ENCODE results near the gene APBB2.

The APBB2 gene

GRCh38 chr4:41185614-41186592 is 28.4 kb downstream of the APBB2 start:
- DNase-seq, result peak in 2 of 3 experiments; percentile 10 to 38

GRCh38 chr4:41184009-41184408 is 30.3 kb downstream of the APBB2 start:
- DNase-seq, result no peak

- no peak for DNase-seq
These were observed 31.3 kb downstream of the APBB2 start for GRCh38 chr4:41183021-41183553.

GRCh38 chr4:41181037-41181436 is 33.3 kb downstream of the APBB2 start:
- DNase-seq, result peak in 1 of 3 experiments; percentile 13

GRCh38 chr4:41179498-41180195 is 34.7 kb downstream of the APBB2 start:
- no peak for DNase-seq

GRCh38 chr4:41178372-41179370 is 35.7 kb downstream of the APBB2 start:
- peak in 1 of 3 experiments; percentile 12 for DNase-seq

- no peak for DNase-seq
These were observed 37.3 kb downstream of the APBB2 start for GRCh38 chr4:41177016-41177415.

GRCh38 chr4:41176340-41176739 is 38.0 kb downstream of the APBB2 start:
- DNase-seq, result no peak

GRCh38 chr4:41175794-41176193 is 38.5 kb downstream of the APBB2 start:
- no peak for DNase-seq

GRCh38 chr4:41174444-41174843 is 39.9 kb downstream of the APBB2 start:
- DNase-seq, result no peak

- no peak for DNase-seq
These were observed 41.6 kb downstream of the APBB2 start for GRCh38 chr4:41172786-41173185.

- DNase-seq, result peak; percentile 68 to 96 (median 78)
These were observed 45.0 kb downstream of the APBB2 start for GRCh38 chr4:41169256-41169800.

GRCh38 chr4:41167191-41167590 is 47.2 kb downstream of the APBB2 start:
- no peak for DNase-seq

GRCh38 chr4:41164405-41164804 is 49.9 kb downstream of the APBB2 start:
- DNase-seq, result no peak

GRCh38 chr4:41161355-41161754 is 53.0 kb downstream of the APBB2 start:
- DNase-seq, result no peak

GRCh38 chr4:41160856-41161255 is 53.5 kb downstream of the APBB2 start:
- no peak for DNase-seq

GRCh38 chr4:41160012-41160789 is 54.1 kb downstream of the APBB2 start:
- DNase-seq, result no peak

GRCh38 chr4:41158756-41159155 is 55.6 kb downstream of the APBB2 start:
- DNase-seq, result no peak

- no peak for DNase-seq
These were observed 56.1 kb downstream of the APBB2 start for GRCh38 chr4:41158274-41158673.

GRCh38 chr4:41157009-41157408 is 57.3 kb downstream of the APBB2 start:
- DNase-seq, result peak in 1 of 3 experiments; percentile 6

- no peak for DNase-seq
These were observed 57.8 kb downstream of the APBB2 start for GRCh38 chr4:41156574-41156973.

Measured in NCI-H1417 (cell line).